Testis (tissue), 3 donors: ENCODE results near the gene BSND. TPM values are rescaled to one million over a fixed set of nuclear protein-coding genes. Genes with fewer than 3 reads are reported as not detected.

Experiments
- DNase-seq: peaks from one replicate; pipeline ENCODE4 v3.0.0-alpha.2; 2019
- H3K27ac ChIP-seq, 2 donors: fragments of 200-600 bp; sonication (generic); one replicate each; pipeline ENCODE4 v1.5.1; 2019
- H3K27me3 ChIP-seq: fragments of 200-600 bp; sonication (generic); one replicate; pipeline ENCODE4 v1.5.1; 2019
- H3K36me3 ChIP-seq: fragments of 200-600 bp; sonication (generic); one replicate; pipeline ENCODE4 v1.5.1; 2017; ENCODE audit warnings: low read depth; ENCODE audit errors: missing control alignments
- H3K4me1 ChIP-seq: fragments of 200-600 bp; sonication (generic); one replicate; pipeline ENCODE4 v1.5.1; 2019
- H3K4me3 ChIP-seq, 2 donors: fragments of 200-600 bp; sonication (generic); one replicate each; pipeline ENCODE4 v1.5.1; 2017 to 2019
- H3K9me3 ChIP-seq: fragments of 200-600 bp; sonication (generic); one replicate; pipeline ENCODE4 v1.5.1; 2017
- CTCF ChIP-seq, 3 experiments: fragments of 450-650 bp in 2 of 3; fragments of 200-600 bp in 1 of 3; sonication (generic) in 1 of 3; IDR thresholded peaks; one replicate each; pipeline ENCODE4 v1.5.1; 2016 to 2019; ENCODE audit warnings: antibody characterized with exemption in 3 of 3, mild to moderate bottlenecking in 2 of 3, moderate library complexity in 1 of 3
- POLR2A ChIP-seq: fragments of 450-650 bp; IDR thresholded peaks from one replicate; pipeline ENCODE4 v1.6.1; 2017; ENCODE audit warnings: antibody characterized with exemption, mild to moderate bottlenecking, moderate library complexity
- WGBS, 2 donors: methylation state at CpG; one replicate each; pipeline ENCODE4 v1.1.5; 2018; 5-methylcytosine and 5-hydroxymethylcytosine counted together
- intact Hi-C: fragments of 100-400 bp; cut with DNase I; formaldehyde crosslinking; loops from one replicate; pipeline ENCODE4 v1.15.1; 2023; ENCODE audit warnings: low total_unique reads
- polyA plus RNA-seq: library from polyadenylated mRNA; stranded (reverse); fragments of 350-450 nt; fragmentation: Illumina TruSeq; extraction: RNeasy Lipid Tissue Mini Kit (QIAGEN cat#74804); gene quantifications from one replicate; pipeline ENCODE4 v1.2.3, GENCODE V29; 2014; ENCODE audit warnings: low read depth, low replicate concordance; ENCODE audit not compliant: insufficient read depth
- total RNA-seq, 2 donors: library from RNA; depleted of rRNA; stranded (reverse); fragments of >200 nt; gene quantifications; one replicate each; pipeline ENCODE4 v1.2.3, GENCODE V29; 2016

The BSND gene
- total and polyA plus RNA-seq, 3 donors from 2014 or later, result 0.19 to 0.32 (median 0.24) TPM

- DNase-seq, result no peak
- 76 to 80% methylated on average over 6 of the region's 6 CpGs for WGBS, 2 donors
- intact Hi-C loops, result no loop called here
Observed at GRCh38 chr1:54994355-54994990, 4.3 kb upstream of the BSND start.

GRCh38 chr1:54995013-54995760 lies 3.5 kb upstream of the BSND start:
- H3K36me3 ChIP-seq, result no peaks in the 10 kb centered on the region
- WGBS, 2 donors, result 77 to 80% methylated on average over 12 of the region's 12 CpGs
- no peak overlapping the region for H3K4me3 ChIP-seq
- no peak for DNase-seq
- H3K4me1 ChIP-seq, result no peaks in the 10 kb centered on the region
- no peak overlapping the region for H3K27ac ChIP-seq
- intact Hi-C loops, result loop anchor here (5.0 kb wide), 1 partner anchor 48 kb away; no protein-coding TSS in a partner anchor
- no peaks in the 10 kb centered on the region for H3K27me3 ChIP-seq
- no peaks in the 10 kb centered on the region for H3K9me3 ChIP-seq
- TF ChIP-seq POLR2A (no peak), CTCF (IDR thresholded peaks at IDR 0.05) (no peak)

More at GRCh38 chr1:54994355-54994990, 4.3 kb upstream of the BSND start:
- H3K4me1 ChIP-seq, result no peaks in the 10 kb centered on the region
- TF ChIP-seq POLR2A (no peak), CTCF (IDR thresholded peaks at IDR 0.05) (no peak)
- no peaks in the 10 kb centered on the region for H3K27me3 ChIP-seq
- no peak overlapping the region for H3K27ac ChIP-seq
- no peak overlapping the region for H3K4me3 ChIP-seq
- H3K9me3 ChIP-seq, result no peaks in the 10 kb centered on the region
- no peaks in the 10 kb centered on the region for H3K36me3 ChIP-seq

GRCh38 chr1:54995835-54996234 lies 2.9 kb upstream of the BSND start:
- Histone ChIP-seq H3K27me3 (no peaks in the 10 kb centered on the region), H3K4me3 (no peak overlapping the region), H3K4me1 (no peaks in the 10 kb centered on the region), H3K27ac (no peak overlapping the region), H3K36me3 (no peaks in the 10 kb centered on the region), H3K9me3 (no peaks in the 10 kb centered on the region)
- intact Hi-C loops, result loop anchor here (5.0 kb wide), 1 partner anchor 49 kb away; no protein-coding TSS in a partner anchor
- DNase-seq, result no peak
- WGBS, 2 donors, result 52 to 70% methylated on average over 9 of the region's 9 CpGs
- TF ChIP-seq POLR2A (no peak), CTCF (IDR thresholded peaks at IDR 0.05) (no peak)

- Histone ChIP-seq H3K27ac (no peak overlapping the region), H3K9me3 (no peaks in the 10 kb centered on the region), H3K27me3 (no peaks in the 10 kb centered on the region), H3K4me3 (peak overlapping the region; percentile 6 to 31), H3K4me1 (no peaks in the 10 kb centered on the region), H3K36me3 (no peaks in the 10 kb centered on the region)
- peak; percentile 75 for DNase-seq
- TF ChIP-seq POLR2A (no peak), CTCF (IDR thresholded peaks at IDR 0.05) (peak; percentile 52 to 83 (median 77))
- WGBS, 2 donors, result 4 to 8% methylated on average over 20 to 23 of the region's 23 CpGs
- intact Hi-C loops, result loop anchor here (5.0 kb wide), 1 partner anchor 49 kb away; no protein-coding TSS in a partner anchor
Observed at GRCh38 chr1:54996359-54996868, 2.3 kb upstream of the BSND start.
